Measurements from ENCODE around the gene SPANXD.
"Not testable (repeated sequence)": the region's sequence is repeated elsewhere in the genome, so short reads cannot be mapped to it uniquely, and the experiment has no call there.

Gene SPANXD, protein sequence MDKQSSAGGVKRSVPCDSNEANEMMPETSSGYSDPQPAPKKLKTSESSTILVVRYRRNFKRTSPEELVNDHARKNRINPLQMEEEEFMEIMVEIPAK

DNA sequence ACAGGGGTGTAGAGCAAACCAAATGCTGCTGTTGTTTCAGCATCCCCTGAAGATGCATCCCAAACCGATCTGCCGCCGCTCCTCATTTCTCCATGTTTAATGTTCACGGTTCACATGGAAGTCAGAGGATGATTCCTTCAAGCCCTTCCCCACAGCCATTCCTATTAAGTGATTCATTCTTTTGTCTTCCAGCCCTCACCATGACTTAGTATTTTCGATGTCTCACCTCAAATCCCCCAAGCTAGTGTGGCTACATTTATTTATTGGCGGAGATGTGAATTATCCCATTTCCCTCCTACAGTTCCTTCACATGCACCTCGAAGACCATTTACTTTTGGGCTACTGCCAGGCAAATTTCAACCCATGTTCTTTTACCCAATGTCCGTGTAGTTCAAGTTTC is at the start of gene SPANXD:
SPANXD (minus strand) TSS at position 101 of the 400 bp plus-strand sequence. CDS start 334 bp downstream, outside the sequence.
- DNase-seq (ENCODE audit: low read depth in 3 of 3), result not testable (repeated sequence)

- DNase-seq (ENCODE audit: low read depth in 3 of 3), result no peak
These were observed 44.1 kb upstream of the SPANXD start for GRCh38 chrX:141742666-141743065.

DNA sequence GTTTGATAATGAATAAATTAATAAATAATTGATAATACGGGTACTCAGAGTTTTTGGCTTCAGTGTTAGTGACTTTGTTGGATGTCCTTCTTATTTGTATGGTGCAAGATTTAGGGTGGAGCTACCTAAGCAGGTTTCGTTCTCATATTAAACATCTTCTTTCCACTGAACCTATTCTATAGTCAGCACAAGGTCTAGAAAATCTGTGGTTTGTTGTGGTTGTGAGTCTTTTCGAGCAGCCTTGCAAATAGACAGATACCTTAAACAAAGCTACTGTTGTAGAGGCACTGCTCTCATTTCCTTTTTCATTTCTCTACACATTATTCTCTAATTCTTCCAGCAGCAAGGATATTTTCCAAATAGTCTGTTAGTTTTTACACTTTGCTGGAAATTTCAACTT is 38.1 kb upstream of the SPANXD start:
- DNase-seq (ENCODE audit: low read depth in 3 of 3), result no peak

- no peak for DNase-seq (ENCODE audit: low read depth in 3 of 3)
These were observed 34.8 kb upstream of the SPANXD start for GRCh38 chrX:141733371-141733770.

GRCh38 chrX:141732031-141732430 is 33.5 kb upstream of the SPANXD start:
- no peak for DNase-seq (ENCODE audit: low read depth in 3 of 3)

DNA sequence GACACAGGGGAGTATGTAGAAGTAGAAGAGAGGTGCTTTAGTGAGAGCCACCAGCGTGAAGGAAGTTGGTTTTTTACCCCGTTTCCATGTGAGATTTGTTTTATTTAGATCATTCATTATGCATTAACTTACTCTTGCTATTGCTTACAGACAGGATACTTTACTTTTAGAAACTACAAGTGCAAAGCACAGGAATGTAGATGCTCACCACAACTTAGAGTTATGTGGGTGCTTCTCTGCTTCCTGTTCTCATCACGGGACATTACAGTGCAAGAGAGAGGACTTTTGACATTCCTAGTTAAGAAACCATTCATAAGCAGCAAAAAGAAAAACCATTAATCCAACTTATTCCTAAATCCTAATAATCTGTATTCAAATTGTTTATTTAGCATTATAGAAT is 25.6 kb upstream of the SPANXD start:
- no peak for DNase-seq (ENCODE audit: low read depth in 3 of 3)

DNA sequence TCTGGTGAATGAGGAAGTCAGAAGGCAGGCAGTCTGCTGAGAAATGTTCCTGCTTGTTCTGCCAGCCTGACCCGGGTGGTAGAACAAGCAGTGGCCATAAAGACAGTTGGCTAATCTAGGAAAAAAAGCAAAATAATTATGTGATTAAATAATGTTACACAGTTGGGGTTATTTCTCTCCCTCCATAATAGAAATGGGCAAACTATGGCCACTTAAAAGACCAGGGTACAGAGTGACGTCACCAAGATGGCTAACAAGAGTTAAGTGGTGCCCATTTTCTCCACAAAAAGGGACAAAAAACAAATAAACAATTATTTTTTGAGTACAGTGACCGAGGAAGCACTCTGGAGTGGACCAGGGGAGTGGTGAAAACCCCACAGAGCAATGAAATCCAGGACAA is 16.1 kb upstream of the SPANXD start:
- DNase-seq (ENCODE audit: low read depth in 3 of 3), result no peak

DNA sequence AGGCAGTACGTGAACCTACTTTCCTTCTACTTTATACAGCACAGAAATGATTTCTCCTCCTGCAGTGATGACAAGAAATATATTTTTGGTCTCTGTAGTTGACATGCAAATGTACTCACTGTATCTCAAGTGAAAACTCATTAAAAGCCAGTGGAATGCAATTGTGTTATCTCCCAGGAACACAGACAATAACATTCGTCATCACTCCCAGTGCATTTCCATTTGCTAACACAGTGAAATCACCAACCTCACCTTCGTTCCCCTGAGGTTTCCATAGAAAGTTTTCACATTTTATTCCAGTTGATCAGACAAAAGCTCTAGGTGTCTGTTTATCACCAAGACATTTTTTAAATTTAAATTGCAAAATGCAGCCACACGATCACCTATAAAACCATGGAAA is 2.5 kb upstream of the SPANXD start:
- no peak for DNase-seq (ENCODE audit: low read depth in 3 of 3)

DNA sequence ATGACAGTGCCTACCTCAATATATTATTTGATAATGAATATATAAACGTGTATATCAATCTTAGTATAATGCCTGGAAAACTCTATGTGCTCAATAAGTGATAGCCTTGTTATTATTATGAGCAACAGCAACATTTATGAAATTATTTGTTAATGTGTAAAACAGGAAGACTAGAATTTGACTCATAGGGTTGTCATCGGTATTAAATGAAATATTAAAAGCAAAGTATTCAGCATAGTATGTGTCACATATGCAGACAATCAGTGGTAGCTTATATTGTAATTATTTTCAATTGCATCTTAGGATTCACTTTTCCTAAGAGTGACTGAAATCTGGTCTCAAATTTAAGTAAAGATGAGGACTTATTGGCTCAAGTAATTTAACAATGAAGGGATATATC is 24.6 kb downstream of the SPANXD start:
- DNase-seq (ENCODE audit: low read depth in 3 of 3), result no peak

DNA sequence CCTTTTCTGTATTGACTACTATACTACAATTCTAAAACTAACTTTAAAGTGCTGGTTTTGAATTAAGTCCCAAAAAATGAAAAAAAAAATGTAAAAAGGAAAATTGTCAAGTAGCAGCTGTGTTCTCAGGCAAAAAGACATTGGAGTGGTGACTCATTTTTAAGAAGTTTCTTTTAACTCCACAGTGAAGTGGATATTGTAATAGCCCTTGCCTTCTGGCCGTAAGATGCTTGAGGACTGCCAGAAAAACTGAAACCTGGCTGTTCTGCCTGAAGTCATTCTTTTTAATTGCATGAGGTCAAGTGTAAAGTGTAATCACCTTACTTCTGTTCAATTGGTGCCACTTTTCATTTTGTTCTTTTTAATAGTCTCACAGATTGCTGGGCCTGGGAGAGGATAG is 28.9 kb downstream of the SPANXD start:
- no peak for DNase-seq (ENCODE audit: low read depth in 3 of 3)

- no peak for DNase-seq (ENCODE audit: low read depth in 3 of 3)
These were observed 30.2 kb downstream of the SPANXD start for GRCh38 chrX:141668371-141668770.

- no peak for DNase-seq (ENCODE audit: low read depth in 3 of 3)
These were observed 35.8 kb downstream of the SPANXD start for GRCh38 chrX:141662781-141663180.

GRCh38 chrX:141652286-141652685 is 46.3 kb downstream of the SPANXD start:
- no peak for DNase-seq (ENCODE audit: low read depth in 3 of 3)

Measured in stimulated activated CD4-positive, alpha-beta T cell treated with anti-CD3 and anti-CD28 coated beads, TNF-alpha, amount 100 ng/mL, for 48 hours (primary cell).